ENCODE measurements around the gene ATG9B.

GRCh38 chr7:151017953-151018420 is 6.3 kb downstream of the ATG9B start:
- TF ChIP-seq POLR2A (IDR thresholded peaks at IDR 0.05; ENCODE audit: low read depth, low read length) (no peak), JUN (IDR thresholded peaks at IDR 0.05; ENCODE audit: borderline replicate concordance, insufficient read depth, insufficient read length, low read depth) (no peak), MYC (IDR thresholded peaks at IDR 0.05; ENCODE audit: low read depth, low read length) (no peak), EZH2 (IDR thresholded peaks at IDR 0.05; ENCODE audit: borderline replicate concordance, low read depth, low read length, severe bottlenecking) (no peak), POLR2AphosphoS5 (IDR thresholded peaks at IDR 0.05; ENCODE audit: insufficient read depth, low read depth, low read length) (peak; percentile 15)
- TF ChIP-seq, protein P1, sequence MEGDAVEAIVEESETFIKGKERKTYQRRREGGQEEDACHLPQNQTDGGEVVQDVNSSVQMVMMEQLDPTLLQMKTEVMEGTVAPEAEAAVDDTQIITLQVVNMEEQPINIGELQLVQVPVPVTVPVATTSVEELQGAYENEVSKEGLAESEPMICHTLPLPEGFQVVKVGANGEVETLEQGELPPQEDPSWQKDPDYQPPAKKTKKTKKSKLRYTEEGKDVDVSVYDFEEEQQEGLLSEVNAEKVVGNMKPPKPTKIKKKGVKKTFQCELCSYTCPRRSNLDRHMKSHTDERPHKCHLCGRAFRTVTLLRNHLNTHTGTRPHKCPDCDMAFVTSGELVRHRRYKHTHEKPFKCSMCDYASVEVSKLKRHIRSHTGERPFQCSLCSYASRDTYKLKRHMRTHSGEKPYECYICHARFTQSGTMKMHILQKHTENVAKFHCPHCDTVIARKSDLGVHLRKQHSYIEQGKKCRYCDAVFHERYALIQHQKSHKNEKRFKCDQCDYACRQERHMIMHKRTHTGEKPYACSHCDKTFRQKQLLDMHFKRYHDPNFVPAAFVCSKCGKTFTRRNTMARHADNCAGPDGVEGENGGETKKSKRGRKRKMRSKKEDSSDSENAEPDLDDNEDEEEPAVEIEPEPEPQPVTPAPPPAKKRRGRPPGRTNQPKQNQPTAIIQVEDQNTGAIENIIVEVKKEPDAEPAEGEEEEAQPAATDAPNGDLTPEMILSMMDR (IDR thresholded peaks at IDR 0.05; ENCODE audit: extremely low read depth in 1 of 2, insufficient read depth in 1 of 2, low read depth in 1 of 2, low read length in 2 of 2) = peak; percentile 98 to 99
